ENCODE data around the gene RGS10.
"Not testable (repeated sequence)": the region's sequence is repeated elsewhere in the genome, so short reads cannot be mapped to it uniquely, and the experiment has no call there.

Gene RGS10

GRCh38 chr10:119468542-119469324 is 73.8 kb downstream of the RGS10 start:
- DNase-seq (ENCODE audit: low read depth), result no peak

GRCh38 chr10:119466655-119467054 is 75.9 kb downstream of the RGS10 start:
- peak; percentile 9 for DNase-seq (ENCODE audit: low read depth)

GRCh38 chr10:119466076-119466475 is 76.4 kb downstream of the RGS10 start:
- DNase-seq (ENCODE audit: low read depth), result no peak

- no peak for DNase-seq (ENCODE audit: low read depth)
Measured at GRCh38 chr10:119465085-119465484, 77.4 kb downstream of the RGS10 start.

- not testable (repeated sequence) for DNase-seq (ENCODE audit: low read depth)
Measured at GRCh38 chr10:119463195-119463594, 79.3 kb downstream of the RGS10 start.

- no peak for DNase-seq (ENCODE audit: low read depth)
Measured at GRCh38 chr10:119462773-119463172, 79.7 kb downstream of the RGS10 start.

GRCh38 chr10:119461923-119462322 is 80.6 kb downstream of the RGS10 start:
- DNase-seq (ENCODE audit: low read depth), result no peak

- no peak for DNase-seq (ENCODE audit: low read depth)
Measured at GRCh38 chr10:119461380-119461779, 81.1 kb downstream of the RGS10 start.

- no peak for DNase-seq (ENCODE audit: low read depth)
Measured at GRCh38 chr10:119460369-119461195, 81.9 kb downstream of the RGS10 start.

- DNase-seq (ENCODE audit: low read depth), result no peak
Measured at GRCh38 chr10:119459681-119460340, 82.7 kb downstream of the RGS10 start.

- no peak for DNase-seq (ENCODE audit: low read depth)
Measured at GRCh38 chr10:119457966-119458766, 84.4 kb downstream of the RGS10 start.

GRCh38 chr10:119456435-119456810 is 86.1 kb downstream of the RGS10 start:
- no peak for DNase-seq (ENCODE audit: low read depth)

- DNase-seq (ENCODE audit: low read depth), result no peak
Measured at GRCh38 chr10:119455609-119456434, 86.7 kb downstream of the RGS10 start.

GRCh38 chr10:119454990-119455389 is 87.5 kb downstream of the RGS10 start:
- DNase-seq (ENCODE audit: low read depth), result no peak

GRCh38 chr10:119454316-119454715 is 88.2 kb downstream of the RGS10 start:
- no peak for DNase-seq (ENCODE audit: low read depth)

GRCh38 chr10:119453313-119453712 is 89.2 kb downstream of the RGS10 start:
- DNase-seq (ENCODE audit: low read depth), result no peak

- no peak for DNase-seq (ENCODE audit: low read depth)
Measured at GRCh38 chr10:119452396-119452795, 90.1 kb downstream of the RGS10 start.

GRCh38 chr10:119451300-119451896 is 91.1 kb downstream of the RGS10 start:
- DNase-seq (ENCODE audit: low read depth), result no peak

GRCh38 chr10:119450606-119451299 is 91.8 kb downstream of the RGS10 start:
- no peak for DNase-seq (ENCODE audit: low read depth)

All from stimulated activated CD8-positive, alpha-beta memory T cell treated with anti-CD3 and anti-CD28 coated beads, Interleukin-12 subunit alpha, Interleukin-12 subunit beta, amount 100 ng/mL, for 4 hours (primary cell).